Measurements from ENCODE around the gene STEEP1.

The STEEP1 gene

GRCh38 chrX:119521246-119521645 is 44.0 kb downstream of the STEEP1 start:
- DNase-seq = no peak
- Histone ChIP-seq H3K9ac (ENCODE audit: low read depth, low read length) (no peak overlapping the region), H3K27ac (ENCODE audit: low read length) (no peak overlapping the region), H3K4me2 (ENCODE audit: insufficient read depth, low read length) (no peak overlapping the region), H3K9me3 (ENCODE audit: insufficient read depth, low read length, severe bottlenecking) (no peaks in the 10 kb centered on the region), H3K4me3 (ENCODE audit: low read depth in 1 of 2, low read length in 2 of 2) (no peak overlapping the region), H3K4me1 (ENCODE audit: insufficient read depth, low read length) (peaks cover 3% of the 10 kb centered on the region; the same call in 1 of the 2 replicates), H4K20me1 (ENCODE audit: insufficient read depth, low read length) (no peaks in the 10 kb centered on the region), H3K36me3 (ENCODE audit: insufficient read depth, low read length) (no peaks in the 10 kb centered on the region), H2AFZ (ENCODE audit: low read depth, low read length) (no peak overlapping the region), H3K27me3 (ENCODE audit: insufficient read depth, low read length, poor library complexity) (no peaks in the 10 kb centered on the region), H3K79me2 (ENCODE audit: insufficient read depth, low read length) (no peaks in the 10 kb centered on the region)
- TF ChIP-seq EZH2 (IDR thresholded peaks at IDR 0.05; ENCODE audit: borderline replicate concordance, low read depth, low read length, severe bottlenecking) (no peak), CTCF (IDR thresholded peaks at IDR 0.05; ENCODE audit: borderline replicate concordance, extremely low read depth, low read length, poor library complexity, severe bottlenecking) (no peak)
- ATAC-seq (ENCODE audit: insufficient read depth, low read depth) = no peak

- H2AFZ ChIP-seq (ENCODE audit: low read depth, low read length) = no peak overlapping the region
- H3K27ac ChIP-seq (ENCODE audit: low read length) = no peak overlapping the region
- no peak overlapping the region for H3K4me2 ChIP-seq (ENCODE audit: insufficient read depth, low read length)
- ATAC-seq (ENCODE audit: insufficient read depth, low read depth) (no peak), DNase-seq (no peak)
- H3K36me3 ChIP-seq (ENCODE audit: insufficient read depth, low read length) = no peaks in the 10 kb centered on the region
- no peaks in the 10 kb centered on the region for H3K27me3 ChIP-seq (ENCODE audit: insufficient read depth, low read length, poor library complexity)
- H4K20me1 ChIP-seq (ENCODE audit: insufficient read depth, low read length) = no peaks in the 10 kb centered on the region
- H3K4me3 ChIP-seq (ENCODE audit: low read depth in 1 of 2, low read length in 2 of 2) = no peak overlapping the region
- no peak overlapping the region for H3K9ac ChIP-seq (ENCODE audit: low read depth, low read length)
- TF ChIP-seq EZH2 (IDR thresholded peaks at IDR 0.05; ENCODE audit: borderline replicate concordance, low read depth, low read length, severe bottlenecking) (no peak), CTCF (IDR thresholded peaks at IDR 0.05; ENCODE audit: borderline replicate concordance, extremely low read depth, low read length, poor library complexity, severe bottlenecking) (no peak)
- no peaks in the 10 kb centered on the region for H3K9me3 ChIP-seq (ENCODE audit: insufficient read depth, low read length, severe bottlenecking)
- H3K79me2 ChIP-seq (ENCODE audit: insufficient read depth, low read length) = no peaks in the 10 kb centered on the region
- H3K4me1 ChIP-seq (ENCODE audit: insufficient read depth, low read length) = peaks cover 3% of the 10 kb centered on the region; the same call in 1 of the 2 replicates
These were observed 46.8 kb downstream of the STEEP1 start for GRCh38 chrX:119518371-119518770.

GRCh38 chrX:119516157-119516702 is 49.0 kb downstream of the STEEP1 start:
- H3K9me3 ChIP-seq (ENCODE audit: insufficient read depth, low read length, severe bottlenecking) = no peaks in the 10 kb centered on the region
- 0 out of 2 replicates have a peak overlapping the region, but pooled peaks have one; percentile 9 for H3K27ac ChIP-seq (ENCODE audit: low read length)
- peak overlapping the region; percentile 44 for H2AFZ ChIP-seq (ENCODE audit: low read depth, low read length)
- H3K36me3 ChIP-seq (ENCODE audit: insufficient read depth, low read length) = no peaks in the 10 kb centered on the region
- H3K4me2 ChIP-seq (ENCODE audit: insufficient read depth, low read length) = no peak overlapping the region
- TF ChIP-seq EZH2 (IDR thresholded peaks at IDR 0.05; ENCODE audit: borderline replicate concordance, low read depth, low read length, severe bottlenecking) (no peak), CTCF (IDR thresholded peaks at IDR 0.05; ENCODE audit: borderline replicate concordance, extremely low read depth, low read length, poor library complexity, severe bottlenecking) (peak; percentile 88)
- H3K4me3 ChIP-seq (ENCODE audit: low read depth in 1 of 2, low read length in 2 of 2) = no peak overlapping the region
- no peaks in the 10 kb centered on the region for H3K27me3 ChIP-seq (ENCODE audit: insufficient read depth, low read length, poor library complexity)
- ATAC-seq (ENCODE audit: insufficient read depth, low read depth) = peak; percentile 98
- DNase-seq = peak; percentile 51
- no peak overlapping the region for H3K9ac ChIP-seq (ENCODE audit: low read depth, low read length)
- peaks cover 3% of the 10 kb centered on the region; the same call in 1 of the 2 replicates for H3K4me1 ChIP-seq (ENCODE audit: insufficient read depth, low read length)
- H4K20me1 ChIP-seq (ENCODE audit: insufficient read depth, low read length) = no peaks in the 10 kb centered on the region
- no peaks in the 10 kb centered on the region for H3K79me2 ChIP-seq (ENCODE audit: insufficient read depth, low read length)
